Renal pelvis (tissue), 12 donors: ENCODE results near the gene QSOX1. TPM values are rescaled to one million over a fixed set of nuclear protein-coding genes. Genes with fewer than 3 reads are reported as not detected.
"Not testable (repeated sequence)": the region's sequence is repeated elsewhere in the genome, so short reads cannot be mapped to it uniquely, and the experiment has no call there.

Experiments
- DNase-seq: peaks from one replicate; pipeline ENCODE4 v3.0.0-alpha.2; 2013
- long read RNA-seq, 16 experiments: transcript quantifications; one replicate each; lab custom pipeline, GENCODE V29; 2026
- polyA plus RNA-seq, 3 donors: library from polyadenylated mRNA; unstranded; fragments of 120-200 nt; gene quantifications; one replicate each; pipeline ENCODE4 v1.2.1, GENCODE V29; 2013; ENCODE audit not compliant: insufficient read length in 3 of 3

Gene QSOX1, protein sequence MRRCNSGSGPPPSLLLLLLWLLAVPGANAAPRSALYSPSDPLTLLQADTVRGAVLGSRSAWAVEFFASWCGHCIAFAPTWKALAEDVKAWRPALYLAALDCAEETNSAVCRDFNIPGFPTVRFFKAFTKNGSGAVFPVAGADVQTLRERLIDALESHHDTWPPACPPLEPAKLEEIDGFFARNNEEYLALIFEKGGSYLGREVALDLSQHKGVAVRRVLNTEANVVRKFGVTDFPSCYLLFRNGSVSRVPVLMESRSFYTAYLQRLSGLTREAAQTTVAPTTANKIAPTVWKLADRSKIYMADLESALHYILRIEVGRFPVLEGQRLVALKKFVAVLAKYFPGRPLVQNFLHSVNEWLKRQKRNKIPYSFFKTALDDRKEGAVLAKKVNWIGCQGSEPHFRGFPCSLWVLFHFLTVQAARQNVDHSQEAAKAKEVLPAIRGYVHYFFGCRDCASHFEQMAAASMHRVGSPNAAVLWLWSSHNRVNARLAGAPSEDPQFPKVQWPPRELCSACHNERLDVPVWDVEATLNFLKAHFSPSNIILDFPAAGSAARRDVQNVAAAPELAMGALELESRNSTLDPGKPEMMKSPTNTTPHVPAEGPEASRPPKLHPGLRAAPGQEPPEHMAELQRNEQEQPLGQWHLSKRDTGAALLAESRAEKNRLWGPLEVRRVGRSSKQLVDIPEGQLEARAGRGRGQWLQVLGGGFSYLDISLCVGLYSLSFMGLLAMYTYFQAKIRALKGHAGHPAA
- polyA plus RNA-seq, result 10 to 100 TPM; 59.2 to 68.7 (median 67.7) TPM
- long read RNA-seq, donor 1, full-length matches to known transcripts, result 11 of 11 reads
- long read RNA-seq, donor 1, partial matches to known transcripts, result 0 of 11 reads
- long read RNA-seq, donor 1, other reads (novel, unspliced or antisense), result 0 of 11 reads
- long read RNA-seq, donor 2, full-length matches to known transcripts, result 12 of 12 reads
- long read RNA-seq, donor 2, partial matches to known transcripts, result 0 of 12 reads
- long read RNA-seq, donor 2, other reads (novel, unspliced or antisense), result 0 of 12 reads
- long read RNA-seq, donor 3, full-length matches to known transcripts, result 11 of 11 reads
- long read RNA-seq, donor 3, partial matches to known transcripts, result 0 of 11 reads
- long read RNA-seq, donor 3, other reads (novel, unspliced or antisense), result 0 of 11 reads
- long read RNA-seq, donor 4, full-length matches to known transcripts, result 19 of 24 reads
- long read RNA-seq, donor 4, partial matches to known transcripts, result 5 of 24 reads
- long read RNA-seq, donor 4, other reads (novel, unspliced or antisense), result 0 of 24 reads
- long read RNA-seq, donor 5, full-length matches to known transcripts, result 10 of 10 reads
- long read RNA-seq, donor 5, partial matches to known transcripts, result 0 of 10 reads
- long read RNA-seq, donor 5, other reads (novel, unspliced or antisense), result 0 of 10 reads
- long read RNA-seq, donor 6, full-length matches to known transcripts, result 16 of 16 reads
- long read RNA-seq, donor 6, partial matches to known transcripts, result 0 of 16 reads
- long read RNA-seq, donor 6, other reads (novel, unspliced or antisense), result 0 of 16 reads
- long read RNA-seq, donor 7, full-length matches to known transcripts, result 21 of 94 reads
- long read RNA-seq, donor 7, partial matches to known transcripts, result 73 of 94 reads
- long read RNA-seq, donor 7, other reads (novel, unspliced or antisense), result 0 of 94 reads
- long read RNA-seq, donor 8, full-length matches to known transcripts, result 1 of 1 reads
- long read RNA-seq, donor 8, partial matches to known transcripts, result 0 of 1 reads
- long read RNA-seq, donor 8, other reads (novel, unspliced or antisense), result 0 of 1 reads
- long read RNA-seq, donor 9, full-length matches to known transcripts, result 21 of 21 reads
- long read RNA-seq, donor 9, partial matches to known transcripts, result 0 of 21 reads
- long read RNA-seq, donor 9, other reads (novel, unspliced or antisense), result 0 of 21 reads
- long read RNA-seq, donor 10, full-length matches to known transcripts, result 8 of 8 reads
- long read RNA-seq, donor 10, partial matches to known transcripts, result 0 of 8 reads
- long read RNA-seq, donor 10, other reads (novel, unspliced or antisense), result 0 of 8 reads
- long read RNA-seq, donor 11, full-length matches to known transcripts, result 12 of 25 reads
- long read RNA-seq, donor 11, partial matches to known transcripts, result 13 of 25 reads
- long read RNA-seq, donor 11, other reads (novel, unspliced or antisense), result 0 of 25 reads
- long read RNA-seq, donor 12, full-length matches to known transcripts, result 9 of 9 reads
- long read RNA-seq, donor 12, partial matches to known transcripts, result 0 of 9 reads
- long read RNA-seq, donor 12, other reads (novel, unspliced or antisense), result 0 of 9 reads
- long read RNA-seq, donor 13, full-length matches to known transcripts, result 3 of 3 reads
- long read RNA-seq, donor 13, partial matches to known transcripts, result 0 of 3 reads
- long read RNA-seq, donor 13, other reads (novel, unspliced or antisense), result 0 of 3 reads
- long read RNA-seq, donor 14, result 0 reads
- long read RNA-seq, donor 15, full-length matches to known transcripts, result 39 of 50 reads
- long read RNA-seq, donor 15, partial matches to known transcripts, result 6 of 50 reads
- long read RNA-seq, donor 15, other reads (novel, unspliced or antisense), result 5 of 50 reads
- long read RNA-seq, donor 16, full-length matches to known transcripts, result 12 of 12 reads
- long read RNA-seq, donor 16, partial matches to known transcripts, result 0 of 12 reads
- long read RNA-seq, donor 16, other reads (novel, unspliced or antisense), result 0 of 12 reads

DNA sequence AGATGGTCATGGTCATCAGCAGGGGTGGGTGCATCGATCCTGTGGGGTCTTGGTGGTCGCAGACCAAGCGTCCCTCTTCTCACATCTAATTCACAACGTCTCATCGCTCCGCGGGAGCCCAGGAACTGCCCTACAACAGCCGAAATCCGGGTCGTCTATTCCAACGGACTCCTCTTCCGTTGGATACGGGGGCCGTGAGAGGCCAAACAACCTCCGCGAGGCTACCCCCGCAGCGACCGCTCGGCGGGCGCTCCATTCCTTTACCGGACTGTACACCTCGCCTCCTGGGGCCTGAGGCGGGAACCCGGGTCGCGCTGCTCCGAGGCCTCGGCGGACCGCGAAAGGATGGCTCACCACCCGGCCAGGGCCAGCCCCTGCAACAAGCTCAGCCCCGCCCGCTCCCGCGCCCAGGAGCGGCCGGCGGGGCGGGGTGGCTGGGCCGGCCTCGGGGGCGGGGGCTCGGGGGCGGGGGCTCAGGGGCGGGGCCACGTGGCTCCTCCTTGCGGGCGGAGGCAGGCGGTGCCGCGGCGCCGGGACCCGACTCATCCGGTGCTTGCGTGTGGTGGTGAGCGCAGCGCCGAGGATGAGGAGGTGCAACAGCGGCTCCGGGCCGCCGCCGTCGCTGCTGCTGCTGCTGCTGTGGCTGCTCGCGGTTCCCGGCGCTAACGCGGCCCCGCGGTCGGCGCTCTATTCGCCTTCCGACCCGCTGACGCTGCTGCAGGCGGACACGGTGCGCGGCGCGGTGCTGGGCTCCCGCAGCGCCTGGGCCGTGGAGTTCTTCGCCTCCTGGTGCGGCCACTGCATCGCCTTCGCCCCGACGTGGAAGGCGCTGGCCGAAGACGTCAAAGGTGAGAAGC is at the start of gene QSOX1:
QSOX1 (plus strand) TSS at position 545 of the 857 bp plus-strand sequence; CDS start at position 584, 39 bp downstream.
- DNase-seq, result peak; percentile 84

DNA sequence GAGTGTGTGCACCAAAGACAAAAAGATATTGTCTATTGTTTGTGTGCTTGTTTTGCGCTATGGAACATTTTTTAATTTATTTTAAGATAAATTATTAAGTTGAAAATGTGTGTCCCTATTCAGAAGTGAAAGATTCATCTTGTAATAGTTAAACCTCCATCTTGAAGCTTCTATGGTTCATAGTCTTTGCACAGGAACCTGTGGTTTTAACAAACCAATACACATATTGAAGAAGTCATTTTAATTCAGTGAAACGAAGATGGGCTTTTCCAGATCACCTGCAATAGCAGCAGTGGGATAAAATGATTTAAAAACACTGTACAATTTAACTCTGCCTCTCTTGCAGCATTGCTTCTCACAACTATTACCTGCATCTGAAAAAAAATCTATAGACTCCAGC is 42.6 kb upstream of the QSOX1 start:
- no peak for DNase-seq

DNA sequence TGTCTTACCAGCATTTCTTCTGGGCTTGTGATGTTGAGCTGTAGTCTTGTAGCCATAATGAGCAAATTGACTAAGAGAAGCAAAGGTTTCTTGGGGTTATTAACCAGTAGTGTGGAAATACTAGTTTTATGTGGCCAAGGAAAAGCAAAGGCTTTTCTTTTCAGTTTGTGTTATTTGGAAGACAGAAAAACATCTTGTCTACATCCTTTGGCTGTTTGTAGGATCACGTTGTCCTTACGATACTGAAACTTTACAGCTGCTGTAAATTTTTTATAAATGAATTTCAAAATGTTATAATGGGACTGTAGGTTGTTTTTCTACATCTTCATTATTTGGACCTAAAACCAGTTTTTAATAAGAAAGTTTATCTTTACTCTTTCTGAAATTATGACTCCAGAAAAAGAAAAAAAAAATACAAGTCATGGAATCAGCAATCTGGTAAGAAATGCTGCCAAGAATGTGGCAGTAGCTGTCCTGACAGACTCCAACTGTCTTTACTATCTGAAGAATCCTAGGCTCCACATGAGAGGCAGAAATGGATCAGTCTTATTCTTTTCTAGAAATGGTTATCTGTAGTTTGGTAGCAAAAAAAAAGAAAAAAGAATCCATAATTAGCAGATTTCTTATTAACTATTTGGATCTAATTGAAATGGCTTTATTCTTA is 41.6 kb upstream of the QSOX1 start:
- peak; percentile 23 for DNase-seq

DNA sequence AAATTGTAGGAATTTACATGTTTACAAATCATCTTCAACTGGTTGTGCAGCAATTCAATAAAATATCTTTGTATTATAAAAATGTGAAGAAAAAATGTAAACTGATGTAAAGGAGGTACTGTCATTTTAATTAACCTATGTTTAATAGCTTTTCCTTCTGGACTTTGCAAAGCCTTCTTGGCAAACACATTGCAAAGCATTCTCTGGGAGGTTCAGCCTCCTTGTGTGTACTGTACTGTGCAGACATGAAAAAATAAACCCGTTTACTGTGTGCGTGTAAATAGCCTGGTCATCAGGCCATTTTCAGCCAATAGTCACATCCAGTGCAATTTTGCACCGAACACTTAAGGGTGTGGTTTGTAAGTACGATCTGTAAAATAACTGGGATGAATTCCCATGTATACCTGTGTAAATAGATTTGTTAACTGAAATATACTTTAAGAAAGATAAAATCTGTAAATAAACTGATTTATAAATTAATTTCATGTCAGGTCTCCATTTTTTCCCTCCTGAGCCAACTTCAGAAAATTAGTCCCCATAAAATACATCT is 40.2 kb upstream of the QSOX1 start:
- no peak for DNase-seq

DNA sequence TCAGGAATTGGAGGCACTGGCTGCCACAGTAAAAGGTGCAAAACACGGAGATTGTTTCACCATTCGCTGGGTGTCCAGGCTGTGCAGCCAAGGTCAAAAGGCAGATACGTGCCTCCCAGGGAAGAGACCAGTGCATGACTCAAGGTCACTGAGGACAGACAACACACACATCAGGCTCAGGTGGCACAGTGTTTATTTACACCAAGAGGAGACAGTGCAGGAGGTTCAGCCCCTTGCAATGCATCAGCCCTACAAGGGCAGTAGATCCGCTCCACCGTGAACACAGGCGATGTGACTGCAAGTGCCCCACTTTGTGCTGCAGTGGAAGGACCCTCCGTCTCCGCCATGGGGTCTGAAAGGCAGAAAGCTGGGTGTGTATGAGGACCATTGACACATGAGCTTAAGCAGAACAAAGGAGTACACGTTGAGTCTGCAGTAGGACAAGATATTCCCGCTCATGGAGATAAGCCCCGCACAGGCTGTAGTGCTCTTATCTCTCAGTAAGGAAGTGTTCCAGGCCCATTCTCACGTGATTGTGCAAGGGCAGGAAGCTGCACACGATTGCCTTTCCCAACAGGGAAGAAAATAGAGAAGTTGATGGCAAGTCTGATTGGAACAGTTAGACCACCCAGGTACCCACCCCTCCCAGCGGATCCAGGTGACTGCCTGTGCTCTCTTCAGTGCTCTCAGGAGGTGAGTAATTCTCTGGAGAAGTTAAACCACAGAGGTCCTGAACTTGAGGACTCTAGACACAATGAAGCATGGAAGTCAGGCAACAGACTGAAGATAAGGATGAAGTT is 37.5 kb upstream of the QSOX1 start:
- DNase-seq, result no peak

DNA sequence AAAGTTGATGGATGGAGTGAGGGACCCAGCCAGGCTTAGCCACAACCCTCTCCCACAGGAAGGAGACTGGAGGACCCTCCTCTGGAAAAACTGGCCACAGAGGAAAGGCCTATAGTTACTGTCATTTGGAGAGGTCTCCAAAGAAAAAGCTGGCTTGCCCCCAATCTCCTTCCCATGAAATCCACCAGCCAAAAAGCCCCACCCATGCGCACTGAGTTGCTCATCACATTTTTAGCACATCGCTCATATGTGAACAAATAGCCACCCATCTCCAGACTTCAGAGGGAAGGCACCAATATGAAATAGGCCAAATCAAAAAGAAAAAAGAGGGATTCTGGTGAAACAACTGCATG is 36.9 kb upstream of the QSOX1 start:
- no peak for DNase-seq

DNA sequence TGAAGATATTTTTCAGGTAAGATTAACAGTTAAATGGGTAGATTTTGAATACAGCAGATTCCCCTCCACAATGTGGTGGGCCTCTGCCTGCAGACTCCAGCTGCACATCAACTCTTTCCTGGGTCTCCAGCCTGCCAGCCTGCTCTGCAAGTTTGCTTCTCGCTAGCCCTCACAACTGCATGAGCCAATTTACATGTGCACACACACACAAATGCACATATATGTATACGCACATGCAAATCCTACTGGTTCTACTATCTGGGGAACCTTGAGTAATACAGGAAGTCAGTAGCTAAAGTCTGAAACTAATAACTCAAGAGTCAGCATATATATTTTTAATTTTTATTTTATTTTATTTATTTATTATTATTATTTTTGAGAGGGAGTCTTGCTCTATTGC is 34.8 kb upstream of the QSOX1 start:
- no peak for DNase-seq

DNA sequence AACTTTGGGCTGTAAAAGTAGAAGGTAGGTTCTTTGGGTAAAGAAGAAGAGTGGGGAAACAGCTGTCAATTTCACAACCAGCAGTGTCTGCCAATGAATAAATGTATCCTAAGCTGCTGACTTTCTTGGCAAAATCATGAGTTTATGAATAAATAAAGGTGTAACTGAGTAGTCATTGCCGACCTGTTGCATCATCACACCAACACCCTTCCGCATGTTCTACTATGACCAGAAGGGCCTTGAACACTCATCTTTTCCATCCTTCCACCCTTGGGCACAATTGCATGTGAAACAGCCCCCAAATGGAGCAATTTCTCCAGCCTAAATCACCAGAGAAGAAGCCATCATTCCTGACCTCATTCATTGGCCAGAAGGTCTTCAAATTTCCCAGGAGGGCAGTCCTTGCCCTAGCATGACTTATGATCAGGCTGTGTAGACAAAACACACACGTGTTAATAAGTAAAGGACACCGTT is 31.2 kb upstream of the QSOX1 start:
- DNase-seq, result no peak

DNA sequence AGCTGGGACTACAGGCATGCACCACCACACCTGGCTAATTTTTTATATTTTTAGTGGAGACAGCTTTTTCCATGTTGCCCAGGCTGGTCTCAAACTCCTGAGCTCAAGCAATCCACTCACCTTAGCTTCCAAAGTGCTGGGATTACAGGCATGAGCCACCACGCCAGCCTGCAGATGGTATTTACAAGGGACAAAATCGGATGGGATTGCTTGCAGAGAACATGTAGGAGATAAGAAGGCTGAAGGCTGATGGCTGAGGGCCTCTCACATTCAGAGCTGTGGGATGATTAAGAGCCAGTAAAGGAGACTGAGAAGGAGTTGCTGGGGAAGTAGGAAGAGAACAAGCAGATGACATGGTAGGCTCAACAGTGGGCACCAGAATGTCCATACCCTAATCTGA is 24.0 kb upstream of the QSOX1 start:
- DNase-seq, result no peak

DNA sequence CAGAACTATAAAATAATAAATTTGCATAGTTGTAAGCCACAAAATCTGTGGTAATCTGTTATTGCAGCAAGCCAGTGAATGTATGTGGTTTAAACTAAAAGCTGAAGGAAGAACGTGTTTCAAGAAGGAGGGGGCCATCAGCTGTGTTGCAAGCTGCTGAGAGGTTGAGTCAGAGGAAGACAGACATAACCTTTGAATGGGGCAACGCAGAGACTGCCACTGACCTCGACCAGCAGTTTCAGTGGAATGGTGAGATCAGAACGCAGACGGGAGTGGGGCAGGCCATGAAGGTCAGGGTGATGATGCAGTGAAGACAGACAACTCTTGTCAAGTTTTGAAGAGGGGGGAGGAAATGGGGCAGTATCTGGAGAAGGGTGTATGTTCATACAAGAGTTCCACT is 23.2 kb upstream of the QSOX1 start:
- no peak for DNase-seq

DNA sequence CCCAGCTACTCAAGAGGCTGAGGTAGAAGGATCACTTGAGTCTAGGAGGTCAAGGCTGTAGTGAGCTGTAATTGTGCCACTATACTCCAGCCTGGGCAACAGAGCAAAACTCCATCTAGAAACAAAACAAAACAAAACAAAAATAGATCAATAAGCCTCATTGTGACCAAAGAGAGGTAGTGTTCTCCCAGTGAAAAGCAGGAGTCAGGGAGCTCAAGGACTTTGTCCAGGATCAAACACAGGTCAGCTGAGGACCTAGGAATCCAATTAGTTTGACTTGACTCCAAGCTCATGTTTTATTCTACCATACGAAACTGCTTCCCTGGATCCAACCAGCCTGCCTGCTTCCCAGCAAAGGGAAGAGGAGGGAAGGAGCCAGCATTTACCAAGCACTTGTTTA is 21.5 kb upstream of the QSOX1 start:
- DNase-seq, result no peak

DNA sequence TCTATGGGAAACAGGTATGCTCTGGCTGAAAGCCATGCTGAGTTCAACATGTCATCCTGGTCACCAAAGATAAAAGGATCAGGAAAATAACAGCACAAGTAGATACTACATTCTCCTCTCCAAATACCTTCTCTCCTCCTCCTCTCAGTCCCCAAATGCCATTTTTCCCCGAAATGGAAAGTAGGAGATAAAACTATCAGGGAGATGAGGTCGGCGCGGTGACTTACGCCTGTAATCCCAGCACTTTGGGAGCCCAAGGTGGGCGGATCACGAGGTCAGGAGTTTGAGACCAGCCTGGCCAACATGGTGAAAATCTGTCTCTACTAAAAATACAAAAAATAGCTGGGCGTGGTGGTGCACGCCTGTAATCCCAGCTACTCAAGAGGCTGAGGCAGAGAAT is 21.0 kb upstream of the QSOX1 start:
- not testable (repeated sequence) for DNase-seq

DNA sequence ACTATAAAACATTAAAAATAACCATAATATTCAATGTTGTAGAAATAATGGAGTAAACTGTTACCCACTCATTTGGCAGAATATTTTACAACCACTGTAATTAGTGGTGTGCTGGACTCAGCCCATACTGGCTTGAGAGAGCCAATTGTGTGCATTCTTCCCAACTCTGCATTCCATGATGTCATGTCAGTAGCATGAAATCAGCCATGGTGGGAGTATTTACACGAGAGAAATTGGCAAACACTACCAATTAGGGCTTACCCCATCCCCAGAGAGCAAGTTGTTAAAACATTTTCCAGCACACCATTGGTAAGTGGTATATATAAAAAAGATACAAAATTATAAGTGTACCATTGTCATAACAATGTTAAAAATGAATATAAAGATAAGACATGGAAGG is 19.1 kb upstream of the QSOX1 start:
- DNase-seq, result no peak

DNA sequence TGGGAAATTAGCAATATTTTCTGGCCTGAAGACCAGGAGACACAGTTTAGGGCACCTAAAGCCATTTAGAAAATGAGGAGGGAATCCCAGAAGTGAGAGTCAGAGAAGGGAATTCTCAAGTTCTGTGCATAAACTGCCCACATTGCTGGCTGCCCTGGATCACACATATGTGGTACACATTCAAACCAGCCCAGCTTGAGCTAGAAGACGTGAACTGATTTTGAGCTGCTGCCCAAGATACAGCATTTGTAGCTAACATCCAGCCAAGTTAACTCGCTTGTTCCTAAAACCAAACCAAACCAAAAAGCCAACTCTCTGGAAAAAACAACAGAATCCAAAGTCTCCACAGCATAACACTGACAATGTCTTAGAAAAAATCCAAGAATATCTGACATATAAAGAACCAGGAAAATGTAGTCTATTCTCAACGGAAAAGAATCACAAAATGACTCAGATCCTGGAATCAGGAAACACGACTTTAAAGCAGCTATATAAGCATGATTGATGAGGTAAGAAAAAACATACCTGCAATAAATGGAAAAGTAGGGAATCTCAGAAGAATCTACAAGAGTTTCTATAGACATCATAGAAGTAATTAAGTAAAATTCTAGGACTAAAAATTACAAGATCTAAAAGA is 18.2 kb upstream of the QSOX1 start:
- DNase-seq, result no peak

DNA sequence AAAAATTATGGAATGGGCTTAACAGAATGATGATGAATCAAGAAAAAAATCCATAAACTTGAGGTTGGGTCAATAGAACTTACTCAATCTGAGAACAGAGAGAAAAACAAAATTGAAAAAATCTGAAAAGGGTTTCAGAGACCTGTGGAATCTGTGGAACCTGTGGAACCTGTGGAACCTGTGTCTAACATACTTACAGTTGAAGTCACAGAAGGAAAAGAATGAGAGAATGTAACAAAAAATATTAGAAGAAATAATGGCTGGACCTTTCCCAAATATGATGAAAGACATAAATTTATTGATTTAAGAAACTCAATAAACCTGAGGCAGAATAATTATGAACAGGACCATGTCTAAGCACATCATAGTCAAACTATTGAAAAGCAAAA is 17.7 kb upstream of the QSOX1 start:
- DNase-seq, result no peak

DNA sequence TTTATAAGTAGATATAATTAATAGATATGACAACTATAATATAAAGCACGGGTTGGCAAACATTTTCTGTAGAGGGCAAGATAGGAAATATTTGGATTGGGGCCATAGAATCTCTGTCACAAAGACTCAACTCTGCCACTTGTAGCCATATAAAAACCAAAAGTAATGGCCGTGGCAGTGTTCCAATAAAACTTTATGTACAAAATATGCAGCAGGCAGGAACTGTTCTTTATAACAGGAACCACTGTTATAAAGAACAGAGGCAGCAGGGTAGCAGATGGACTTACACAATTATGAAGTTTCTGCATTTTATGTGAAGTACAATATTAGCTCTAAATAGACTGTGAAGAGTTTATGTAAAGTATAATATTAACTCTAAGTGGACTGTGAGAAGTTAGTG is 16.9 kb upstream of the QSOX1 start:
- no peak for DNase-seq
